ENCODE data around the gene CREBRF.
"Not testable (repeated sequence)": the region's sequence is repeated elsewhere in the genome, so short reads cannot be mapped to it uniquely, and the experiment has no call there.

CREBRF gene

GRCh38 chr5:173039964-173040363 lies 16.2 kb upstream of the CREBRF start:
- DNase-seq: no peak

- no peak for DNase-seq
These were observed 14.0 kb upstream of the CREBRF start for GRCh38 chr5:173041881-173042762.

- DNase-seq: no peak
These were observed 13.4 kb upstream of the CREBRF start for GRCh38 chr5:173042763-173043107.

GRCh38 chr5:173045474-173045873 lies 10.7 kb upstream of the CREBRF start:
- DNase-seq: no peak

DNA sequence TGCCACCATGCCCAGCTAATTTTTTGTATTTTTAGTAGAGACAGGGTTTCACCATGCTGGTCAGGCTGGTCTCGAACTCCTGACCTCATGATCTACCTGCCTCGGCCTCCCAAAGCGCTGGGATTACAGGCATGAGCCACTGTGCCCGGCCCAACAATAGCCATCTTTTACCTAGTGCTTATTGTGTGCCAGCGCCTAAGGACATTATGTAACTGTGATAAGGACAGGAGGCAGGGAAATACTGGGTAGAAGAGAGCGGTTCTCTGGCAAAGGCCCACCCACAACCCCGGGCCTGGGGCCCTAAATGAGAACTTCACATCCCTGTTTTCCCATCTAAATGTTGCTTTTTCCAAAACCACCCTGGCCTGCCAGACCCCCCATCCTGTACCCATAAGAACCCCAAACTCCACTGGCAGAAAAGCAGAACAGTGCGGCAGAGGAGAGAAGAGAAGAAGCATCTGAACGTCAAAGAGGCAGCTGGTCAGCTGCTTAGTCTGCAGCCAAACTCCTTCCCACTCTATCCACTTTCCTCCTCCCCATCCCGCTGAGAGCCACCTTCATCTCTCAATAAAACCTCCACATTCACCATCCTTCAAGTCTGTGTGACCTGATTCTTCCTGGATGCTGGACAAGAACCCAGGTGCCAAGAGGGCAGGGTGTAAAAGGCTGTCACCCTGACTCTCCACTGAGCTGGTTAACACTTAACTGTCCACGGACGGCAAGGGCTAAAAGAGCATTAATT lies 8.9 kb upstream of the CREBRF start:
- not testable (repeated sequence) for DNase-seq

- DNase-seq: no peak
These were observed 8.4 kb upstream of the CREBRF start for GRCh38 chr5:173047838-173048105.

DNA sequence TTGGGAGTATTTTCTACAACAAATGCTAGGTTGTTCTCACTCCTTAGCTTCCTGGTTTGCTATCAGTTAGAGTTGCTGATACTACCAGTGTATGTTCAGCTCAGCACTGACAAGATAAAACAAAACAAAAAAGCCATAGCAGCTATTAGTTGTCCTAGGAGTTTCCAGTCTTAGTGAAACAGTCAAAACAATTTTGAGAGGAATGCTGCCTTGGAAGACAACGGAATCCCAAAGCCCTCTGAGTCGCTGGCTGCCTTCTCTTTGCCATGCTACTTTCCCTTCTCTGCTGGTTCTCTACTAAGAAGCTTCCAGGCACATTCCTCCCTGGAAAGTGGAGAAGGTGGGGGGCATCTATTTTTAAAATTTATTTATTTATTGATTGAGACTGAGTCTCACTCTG lies 5.4 kb upstream of the CREBRF start:
- no peak for DNase-seq

DNA sequence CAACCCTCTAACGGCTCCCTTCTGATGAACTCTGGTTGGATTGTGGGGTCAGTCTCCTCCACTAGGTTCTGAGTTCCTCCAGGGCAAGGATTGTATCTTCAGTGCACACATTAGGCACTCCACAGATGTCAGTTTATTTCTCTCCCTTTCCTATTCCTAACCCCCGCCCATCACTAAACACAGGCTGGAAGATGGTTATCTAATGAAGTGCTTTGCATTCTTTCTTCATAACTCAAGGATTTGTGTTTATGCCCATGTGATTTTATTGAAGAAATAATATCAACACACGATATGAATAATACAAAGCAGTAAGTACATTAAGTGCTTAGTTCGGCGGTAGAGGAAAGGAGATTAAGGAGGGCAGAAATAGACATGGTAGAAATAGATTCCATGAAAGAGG lies 4.4 kb upstream of the CREBRF start:
- DNase-seq: no peak

GRCh38 chr5:173053041-173053440 lies 3.1 kb upstream of the CREBRF start:
- no peak for DNase-seq

GRCh38 chr5:173055042-173055721 lies 970 bp upstream of the CREBRF start:
- no peak for DNase-seq

DNA sequence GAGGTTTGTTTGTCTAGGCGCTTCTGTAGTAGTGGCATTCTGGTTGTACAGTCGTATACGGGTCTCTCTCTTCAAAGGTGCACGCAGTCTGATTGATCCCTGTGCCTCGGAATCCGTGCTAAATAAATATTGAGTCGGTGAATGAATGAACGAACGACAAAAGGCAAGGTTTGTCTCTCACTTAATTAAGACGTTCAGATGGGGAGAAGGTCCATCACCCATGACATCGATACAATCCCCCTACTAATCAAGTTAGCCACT lies 500 bp upstream of the CREBRF start:
- DNase-seq: no peak

DNA sequence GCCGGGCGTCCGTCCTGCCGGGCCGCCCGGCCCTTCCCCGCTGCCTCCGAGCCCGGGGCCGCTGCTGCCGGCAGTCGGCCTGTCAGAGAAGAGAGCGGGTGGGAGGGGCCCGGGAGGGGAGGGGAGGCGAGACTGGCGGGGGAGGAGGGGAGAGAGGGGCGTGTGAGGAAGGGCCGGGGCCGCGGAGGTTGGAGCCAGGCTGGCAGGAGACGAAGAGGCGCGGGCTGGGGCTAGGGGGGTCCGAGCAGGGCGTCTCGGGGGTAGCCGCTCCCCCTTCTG lies 570 bp downstream of the CREBRF start:
- no peak for DNase-seq

DNA sequence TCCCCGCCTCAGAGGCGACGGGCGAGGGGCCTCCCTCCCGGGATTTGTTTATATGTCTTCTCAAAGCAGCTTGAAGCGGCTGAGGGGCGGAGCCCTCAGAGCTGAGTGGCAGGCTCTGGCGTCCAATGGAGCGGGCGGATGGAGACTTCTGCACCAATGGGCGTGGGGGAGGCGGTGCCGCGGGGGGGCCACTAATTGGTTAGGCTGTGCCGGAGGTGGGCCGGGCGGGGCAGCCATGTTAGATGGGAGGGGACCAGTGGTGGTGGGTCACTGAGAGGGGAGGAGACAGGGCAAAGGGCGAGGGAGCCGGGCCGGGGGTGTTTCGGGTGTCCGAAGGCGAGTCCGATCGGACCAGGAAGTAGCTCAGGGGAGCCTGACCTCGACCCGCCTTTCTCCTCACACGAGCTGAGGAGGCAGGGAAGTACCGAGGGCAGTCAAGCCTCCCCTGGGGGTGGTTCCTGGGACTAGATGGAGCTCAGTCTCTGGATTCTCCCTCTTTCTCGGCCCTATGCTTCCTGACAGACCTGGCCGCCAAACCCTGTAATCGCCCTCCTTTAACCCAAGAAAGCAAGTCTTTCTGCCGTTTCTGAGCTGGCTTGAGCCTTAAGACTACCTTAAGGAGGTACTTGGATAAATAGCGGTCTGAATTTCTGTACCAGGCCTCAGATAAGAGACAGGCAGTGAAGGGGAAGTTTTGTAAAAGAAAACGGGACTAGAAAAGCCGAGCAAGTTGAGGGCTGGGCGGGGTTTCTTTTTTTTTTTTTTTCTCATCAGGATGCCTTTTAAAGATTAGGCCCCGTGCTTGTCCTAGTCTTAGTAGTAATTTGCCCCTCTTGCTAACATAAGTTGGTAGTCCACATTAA lies 1.1 kb downstream of the CREBRF start:
- peak; percentile 97 to 98 for DNase-seq

- no peak for DNase-seq
These were observed 6.0 kb downstream of the CREBRF start for GRCh38 chr5:173062141-173062540.

DNA sequence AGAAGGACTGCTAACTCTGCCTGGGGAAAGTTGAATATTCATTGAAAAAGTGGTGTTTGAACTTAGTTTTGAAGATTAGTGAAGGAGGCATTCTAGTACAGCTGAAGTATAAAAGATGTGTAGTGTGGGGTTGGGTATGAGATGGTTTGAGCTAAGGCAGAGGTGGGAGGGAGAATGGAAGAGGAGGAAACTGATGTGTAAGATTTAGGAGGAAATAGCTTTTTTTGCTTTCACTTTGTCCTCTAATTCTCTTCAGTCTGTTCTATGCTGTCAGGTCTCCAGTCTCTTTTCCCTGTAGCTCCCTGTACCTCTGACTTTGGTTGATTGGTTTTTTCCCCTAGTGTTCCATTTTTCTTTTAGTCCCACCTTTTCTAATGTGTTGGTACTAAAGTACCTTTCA lies 9.0 kb downstream of the CREBRF start:
- DNase-seq: peak in 1 of 2 donors; percentile 14

DNA sequence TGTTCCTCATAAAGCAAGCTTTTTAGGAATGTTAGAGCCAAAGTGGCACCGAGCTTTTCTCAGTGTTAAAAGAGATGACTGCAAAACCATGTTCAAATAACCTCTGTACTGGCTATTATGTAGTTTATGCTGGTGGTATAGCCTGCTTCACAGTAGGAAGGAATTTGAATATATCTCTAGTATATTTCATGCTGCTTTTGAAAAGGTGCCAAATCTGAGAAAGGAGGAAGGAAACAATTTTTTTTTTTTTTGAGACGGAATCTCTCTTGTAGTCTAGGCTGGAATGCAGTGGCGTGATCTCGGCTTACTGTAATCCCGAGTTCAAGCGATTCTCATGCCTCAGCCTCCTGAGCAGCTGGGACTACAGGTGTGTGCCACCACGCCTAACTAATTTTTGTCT lies 13.5 kb downstream of the CREBRF start:
- DNase-seq: no peak

- no peak for DNase-seq
These were observed 19.1 kb downstream of the CREBRF start for GRCh38 chr5:173075137-173075843.

DNA sequence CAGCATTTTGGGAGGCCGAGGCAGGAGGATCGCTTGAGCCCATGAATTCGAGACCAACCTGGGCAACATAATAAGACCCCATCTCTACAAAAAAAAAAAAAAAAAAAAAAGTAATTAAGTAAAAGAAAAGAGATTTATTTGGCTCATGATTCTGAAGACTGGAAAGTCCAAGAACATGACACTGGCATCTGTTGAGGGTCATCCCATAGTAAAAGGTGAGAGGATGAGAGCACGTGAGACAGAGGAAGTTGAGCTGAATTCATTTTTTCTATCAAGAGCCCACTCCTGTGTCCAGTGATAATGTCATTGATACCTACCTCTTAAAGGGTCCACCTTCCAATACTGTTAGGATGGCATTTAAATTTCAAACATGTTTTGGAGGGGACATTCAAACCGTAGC lies 19.8 kb downstream of the CREBRF start:
- no peak for DNase-seq

- DNase-seq: not testable (repeated sequence)
These were observed 20.3 kb downstream of the CREBRF start for GRCh38 chr5:173076471-173076870.

- DNase-seq: no peak
These were observed 22.7 kb downstream of the CREBRF start for GRCh38 chr5:173078878-173079277.

DNA sequence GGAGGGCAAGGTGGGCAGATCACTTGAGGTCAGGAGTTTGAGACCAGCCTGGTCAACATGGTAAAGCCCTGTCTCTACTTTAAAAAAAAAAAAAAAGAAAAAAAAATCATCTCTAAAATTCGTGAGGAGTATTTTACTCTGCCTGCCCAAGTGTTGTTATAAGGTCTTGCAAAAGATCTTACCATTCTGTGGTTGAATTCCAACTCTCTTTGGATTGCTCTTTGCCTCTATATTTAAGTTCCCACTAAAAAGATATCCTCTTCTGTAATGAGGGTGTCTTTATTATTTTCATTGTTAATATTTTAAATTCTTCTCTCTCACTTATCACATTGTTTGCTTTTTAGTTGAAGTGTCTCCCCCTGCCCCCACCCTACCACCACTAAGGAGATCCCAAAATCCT lies 33.4 kb downstream of the CREBRF start:
- no peak for DNase-seq

DNA sequence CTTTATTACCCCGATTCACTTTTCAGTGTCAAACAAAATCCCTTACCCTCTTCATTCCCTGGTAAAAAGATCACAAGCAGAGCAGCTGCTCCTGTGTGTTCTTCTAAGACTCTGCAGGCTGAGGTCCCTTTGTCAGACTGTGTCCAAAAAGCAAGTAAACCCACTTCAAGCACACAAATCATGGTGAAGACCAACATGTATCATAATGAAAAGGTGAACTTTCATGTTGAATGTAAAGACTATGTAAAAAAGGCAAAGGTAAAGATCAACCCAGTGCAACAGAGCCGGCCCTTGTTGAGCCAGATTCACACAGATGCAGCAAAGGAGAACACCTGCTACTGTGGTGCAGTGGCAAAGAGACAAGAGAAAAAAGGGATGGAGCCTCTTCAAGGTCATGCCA lies 34.5 kb downstream of the CREBRF start:
- DNase-seq: no peak

DNA sequence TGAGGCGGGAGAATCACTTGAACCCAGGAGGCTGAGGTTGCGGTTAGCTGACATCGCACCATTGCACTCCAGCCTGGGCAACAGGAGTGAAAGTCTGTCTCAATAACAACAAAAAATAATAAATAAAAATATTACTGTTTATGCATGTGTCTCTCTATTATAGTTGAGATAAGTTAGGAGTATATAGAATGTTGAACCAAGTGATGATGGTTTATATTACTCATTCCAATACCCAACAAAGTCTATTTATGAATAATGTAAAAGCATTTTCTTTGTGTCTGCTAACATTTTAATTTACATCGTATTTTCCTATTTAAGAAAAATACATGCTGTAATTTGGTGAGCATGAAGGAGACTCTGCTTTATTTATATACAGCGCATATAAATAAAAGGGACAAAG lies 35.8 kb downstream of the CREBRF start:
- no peak for DNase-seq
